Frontal cortex (tissue), 4 donors: ENCODE data around the gene EDEM2. TPM values are rescaled to one million over a fixed set of nuclear protein-coding genes. Genes with fewer than 3 reads are reported as not detected.
A peak's percentile ranks its signal among the peaks of the same experiment; 100 is the strongest.
"Not testable (repeated sequence)": the region's sequence is repeated elsewhere in the genome, so short reads cannot be mapped to it uniquely, and the experiment has no call there.

ENCODE experiments used
- DNase-seq, 2 donors: peaks; one replicate each; pipeline ENCODE4 v3.0.0; 2012; ENCODE audit warnings: low spot score in 2 of 2
- FAIRE-seq: peaks from 2 replicates; lab custom pipeline; 2012; peaks lifted over from hg19 to GRCh38; lab: Jason Lieb, UNC
- total RNA-seq: library from RNA; depleted of rRNA; stranded (reverse); fragments of >200 nt; gene quantifications from one replicate; pipeline ENCODE4 v1.2.3, GENCODE V29; 2014
- donor health status: control.
- donor health status: control.
- donor health status: control.

The EDEM2 gene
- 11.0 TPM for total RNA-seq

DNA sequence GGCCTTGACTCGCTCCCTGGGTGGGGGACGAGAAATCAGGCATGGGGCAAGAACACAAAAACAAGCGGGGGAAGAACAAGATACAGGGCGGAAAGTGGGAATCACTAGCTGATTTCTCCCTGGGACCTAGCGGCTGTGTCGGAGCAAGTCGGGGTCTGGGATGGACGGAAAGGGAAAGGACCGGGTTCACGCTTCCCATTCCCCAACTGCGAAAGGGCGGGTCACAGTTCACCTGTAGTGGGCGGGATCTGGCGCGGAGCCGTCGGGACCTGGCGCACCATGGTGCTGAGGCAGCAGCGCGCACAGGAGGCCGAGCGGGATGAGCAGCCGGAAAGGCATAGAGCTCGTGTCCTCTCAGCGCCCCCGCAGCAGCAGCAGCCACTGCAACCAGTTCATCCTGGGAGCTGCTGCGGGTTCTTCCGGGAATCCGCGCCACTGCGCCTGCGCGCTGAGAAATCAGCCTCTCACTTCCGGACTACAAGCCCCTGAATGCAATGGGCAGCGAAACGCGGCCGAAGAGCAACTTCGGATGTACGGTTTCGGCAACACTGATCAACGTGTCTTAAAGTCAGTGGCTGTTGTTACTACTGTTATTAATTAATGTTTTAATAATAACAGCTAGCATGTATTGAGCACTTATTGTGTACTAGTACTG, at the start of gene EDEM2:
Gene EDEM2, minus strand, starts transcription at position 417 of the 655 bp plus-strand sequence. Its CDS starts 78 bp downstream, at position 339.
- FAIRE-seq (no peak), DNase-seq (peak; percentile 84 to 94)

GRCh38 chr20:35196313-35196712, 49.2 kb upstream of the EDEM2 start:
- no peak for DNase-seq
- FAIRE-seq: no peak

GRCh38 chr20:35193031-35193791, 46.1 kb upstream of the EDEM2 start:
- not testable (repeated sequence) for DNase-seq, FAIRE-seq

DNA sequence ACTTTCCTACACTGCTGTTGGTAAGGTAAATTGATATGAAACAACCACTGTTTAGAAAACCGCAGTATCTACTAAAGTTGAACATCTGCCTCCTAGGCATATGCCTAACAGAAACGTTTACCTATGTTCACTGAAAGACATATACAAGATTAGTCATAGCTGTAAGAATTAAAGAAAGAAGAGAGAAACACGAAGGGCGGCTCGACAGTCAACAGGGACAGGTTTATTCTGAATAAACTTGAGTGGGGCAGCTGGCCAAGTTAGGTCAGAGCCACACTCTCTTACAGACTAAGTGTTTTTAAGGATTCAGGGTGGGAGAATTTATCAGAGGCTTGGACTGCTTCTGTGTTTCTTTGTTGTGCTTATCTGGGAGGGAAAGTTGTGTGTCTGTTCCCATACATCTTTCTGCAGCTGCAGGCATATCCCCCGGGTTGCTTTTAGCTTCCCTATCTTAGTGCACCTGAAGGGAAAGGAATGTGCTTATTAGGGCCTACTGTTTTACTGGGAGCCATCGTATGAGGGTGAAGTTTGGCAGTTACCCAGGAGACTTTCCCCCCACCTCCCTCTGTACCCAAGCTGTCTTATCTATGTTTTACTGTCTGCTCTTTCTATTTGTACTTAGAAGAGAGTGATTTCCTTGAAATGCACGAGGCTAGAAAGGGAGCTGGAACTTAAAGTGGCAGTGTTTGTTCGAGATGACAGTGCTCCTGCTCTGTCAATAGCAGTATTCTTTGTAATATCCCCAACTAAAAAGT, 45.2 kb upstream of the EDEM2 start:
- no peak for FAIRE-seq

DNA sequence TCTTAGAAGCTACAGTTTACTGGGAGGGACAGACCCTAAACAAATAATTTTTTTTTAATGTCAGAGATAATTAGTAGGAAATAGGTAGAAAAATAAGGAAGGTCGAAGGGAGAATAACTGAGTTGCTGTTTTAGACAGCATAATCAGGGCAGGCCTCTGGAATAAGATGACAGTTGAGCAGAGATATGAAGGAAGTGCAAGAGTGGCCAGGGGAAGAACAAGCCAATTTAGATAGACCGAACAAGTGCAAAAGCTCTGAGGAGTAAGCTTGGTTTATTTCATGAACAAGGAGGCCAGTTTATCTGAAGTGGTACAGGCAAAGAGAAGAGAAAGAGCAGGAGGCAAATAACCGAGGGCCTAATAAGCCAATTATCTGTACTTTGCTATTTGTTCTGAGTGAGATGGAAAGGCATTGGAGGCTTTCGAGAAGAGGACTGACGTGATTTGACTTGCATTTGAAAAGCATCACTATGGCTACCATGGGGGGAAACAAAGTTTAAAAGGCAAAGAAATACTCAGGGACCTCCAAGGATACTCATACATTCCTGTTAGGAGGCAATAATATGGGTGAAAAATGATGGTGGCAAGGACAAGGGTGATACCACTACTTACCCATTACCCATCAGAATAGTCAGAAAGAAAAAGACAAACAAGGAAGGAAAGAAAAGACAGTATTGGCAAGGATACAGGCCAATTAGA, 44.4 kb upstream of the EDEM2 start:
- no peak for DNase-seq

More for the DNA sequence above, 45.2 kb upstream of the EDEM2 start:
- no peak for DNase-seq

GRCh38 chr20:35190556-35190955, 43.4 kb upstream of the EDEM2 start:
- DNase-seq (no peak), FAIRE-seq (no peak)

More for the DNA sequence above, 44.4 kb upstream of the EDEM2 start:
- FAIRE-seq: no peak

GRCh38 chr20:35189223-35189622, 42.1 kb upstream of the EDEM2 start:
- FAIRE-seq, DNase-seq: not testable (repeated sequence)

DNA sequence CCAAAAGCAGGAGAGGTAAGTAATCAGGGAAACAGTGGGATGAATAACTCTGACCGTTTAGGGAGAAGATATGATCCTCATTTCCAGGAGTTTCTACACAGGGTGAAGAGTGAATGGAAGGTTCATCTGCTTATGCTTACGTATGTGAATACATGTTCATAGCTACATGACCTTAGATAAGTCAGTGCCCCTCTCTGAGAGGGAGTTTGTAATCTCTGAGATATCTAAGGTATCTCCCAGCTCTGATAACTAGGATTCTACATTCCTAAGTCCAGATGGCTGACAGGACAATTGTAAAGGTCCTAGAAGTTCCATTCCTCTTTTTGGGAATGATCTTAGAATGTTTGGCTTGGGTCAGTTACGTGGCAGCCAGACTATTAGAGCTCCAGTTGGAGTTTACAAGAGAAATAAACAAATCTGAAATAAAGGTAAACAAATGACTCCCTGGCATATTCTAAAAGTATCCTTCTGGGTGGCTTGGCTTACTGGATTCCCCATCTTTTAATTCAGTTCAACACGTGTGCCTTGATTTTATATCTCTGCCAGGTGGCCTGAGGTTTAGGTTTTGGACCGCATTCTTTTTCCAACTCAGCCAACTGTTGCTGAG, 40.6 kb upstream of the EDEM2 start:
- no peak for FAIRE-seq
- DNase-seq: no peak

- FAIRE-seq, DNase-seq: not testable (repeated sequence)
These were observed 39.7 kb upstream of the EDEM2 start for GRCh38 chr20:35186691-35187289.

DNA sequence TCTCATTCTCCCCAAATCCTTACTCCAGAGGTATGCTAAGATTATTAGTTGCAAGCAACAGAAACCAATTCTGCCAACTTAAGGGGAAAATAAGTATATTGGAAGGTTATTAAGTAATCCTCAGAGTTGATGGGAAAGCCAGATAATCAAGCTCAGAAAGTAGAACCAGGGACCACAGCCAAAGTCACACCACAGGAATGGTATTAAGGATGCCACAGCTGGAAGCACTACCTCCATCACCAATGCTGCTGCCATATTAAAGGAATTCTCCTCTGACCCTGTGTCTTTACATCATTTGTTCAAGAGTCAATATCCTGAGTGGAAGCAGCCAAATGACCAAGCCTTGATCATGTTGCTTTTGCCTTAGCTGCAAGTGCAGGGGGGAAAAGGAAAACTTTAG, 34.6 kb upstream of the EDEM2 start:
- no peak for FAIRE-seq

DNA sequence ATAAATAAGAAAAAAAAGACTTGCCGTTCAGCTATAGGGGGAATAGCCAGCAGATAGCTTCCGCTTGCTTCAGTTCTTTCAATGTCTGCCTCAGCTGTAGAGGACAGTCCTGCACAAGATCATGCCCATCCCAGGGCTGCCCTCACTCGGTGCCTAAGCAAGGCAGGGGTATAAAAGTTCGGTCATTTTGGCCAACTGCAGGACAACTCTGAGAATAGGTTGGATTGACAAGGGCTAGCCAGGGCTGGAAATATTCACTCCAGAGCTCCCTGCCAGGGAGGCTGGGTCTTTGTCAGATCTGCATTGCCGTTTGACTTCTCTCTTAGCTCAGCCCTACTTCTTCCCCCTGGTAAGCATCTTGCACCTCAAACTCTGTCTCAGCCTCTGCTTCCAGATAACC, 33.1 kb upstream of the EDEM2 start:
- DNase-seq (no peak), FAIRE-seq (no peak)

More for the DNA sequence above, 34.6 kb upstream of the EDEM2 start:
- no peak for DNase-seq

DNA sequence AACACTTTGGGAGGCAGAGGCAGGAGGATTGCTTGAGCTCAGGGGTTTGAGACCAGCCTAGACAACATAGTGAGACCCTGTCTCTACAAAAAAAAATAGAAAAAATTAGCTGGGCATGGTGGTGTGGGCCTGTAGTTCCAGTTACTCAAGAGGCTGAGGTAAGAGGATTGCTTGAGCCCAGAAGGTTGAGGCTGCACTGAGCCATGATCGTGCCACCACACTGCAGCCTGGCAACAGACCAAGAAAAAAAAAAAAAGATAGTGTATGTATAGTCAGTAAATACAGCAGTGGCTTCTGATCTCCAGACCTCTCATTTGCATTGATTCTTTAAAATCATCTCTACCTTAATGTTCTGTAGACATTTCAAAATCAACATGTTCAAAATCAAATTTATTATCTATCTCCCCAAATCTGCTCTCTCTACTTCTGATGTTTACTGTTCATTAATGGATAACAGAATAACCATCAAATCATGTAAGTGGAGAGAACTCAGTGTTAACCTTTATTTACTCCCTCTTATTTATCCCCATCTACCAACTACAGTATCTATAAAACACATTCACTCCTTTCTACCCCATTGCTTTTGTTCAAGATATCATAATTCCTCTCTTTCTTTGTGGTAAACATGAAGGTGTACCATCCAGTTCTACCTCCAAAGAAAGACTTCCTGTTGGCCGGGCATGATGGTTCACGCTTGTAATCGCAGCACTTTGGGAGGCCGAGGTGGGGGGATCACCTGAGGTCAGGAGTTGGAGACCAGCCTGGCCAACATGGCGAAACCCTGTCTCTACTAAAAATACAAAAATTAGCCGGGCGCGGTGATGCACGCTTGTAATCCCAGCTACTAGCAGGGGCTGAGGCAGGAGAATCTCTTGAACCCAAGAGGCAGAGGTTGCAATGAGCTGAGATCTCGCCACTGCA, 32.4 kb upstream of the EDEM2 start:
- FAIRE-seq: no peak
- no peak for DNase-seq

GRCh38 chr20:35176132-35176531, 29.0 kb upstream of the EDEM2 start:
- DNase-seq (no peak), FAIRE-seq (no peak)

DNA sequence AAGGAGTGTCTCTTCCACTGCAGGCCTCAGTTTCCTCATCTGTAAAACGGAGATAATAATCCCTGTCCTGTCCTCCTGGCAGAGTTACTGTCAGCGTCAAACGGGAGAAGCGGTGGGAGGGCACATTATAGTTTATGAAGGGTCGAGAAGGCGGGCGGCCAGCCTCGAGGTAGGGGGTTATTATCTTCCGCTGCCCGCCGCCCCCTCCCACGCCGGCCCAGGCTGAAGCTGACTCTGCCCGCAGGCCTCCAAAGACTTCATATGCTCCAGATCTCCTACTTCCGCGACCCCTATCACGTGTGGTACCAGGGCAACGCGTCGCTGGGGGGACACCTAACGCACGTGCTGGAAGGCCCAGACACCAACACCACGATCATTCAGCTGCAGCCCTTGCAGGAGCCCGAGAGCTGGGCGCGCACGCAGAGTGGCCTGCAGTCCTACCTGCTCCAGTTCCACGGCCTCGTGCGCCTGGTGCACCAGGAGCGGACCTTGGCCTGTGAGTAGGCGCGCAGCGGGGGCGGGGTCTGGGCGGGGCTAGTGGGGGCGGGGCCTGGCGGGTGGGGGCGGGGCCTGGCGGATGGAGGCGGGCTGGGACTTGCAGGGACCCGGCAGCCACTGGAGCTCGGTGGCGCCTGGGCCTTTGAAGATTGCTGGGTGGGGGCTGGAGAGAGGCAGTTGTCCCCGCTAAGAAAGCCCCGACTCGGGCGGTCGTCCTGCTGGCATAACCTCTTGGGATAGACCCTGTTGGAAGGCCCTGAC, 27.5 kb upstream of the EDEM2 start:
- peak in 1 of 2 donors; percentile 65 for DNase-seq
- FAIRE-seq: no peak

DNA sequence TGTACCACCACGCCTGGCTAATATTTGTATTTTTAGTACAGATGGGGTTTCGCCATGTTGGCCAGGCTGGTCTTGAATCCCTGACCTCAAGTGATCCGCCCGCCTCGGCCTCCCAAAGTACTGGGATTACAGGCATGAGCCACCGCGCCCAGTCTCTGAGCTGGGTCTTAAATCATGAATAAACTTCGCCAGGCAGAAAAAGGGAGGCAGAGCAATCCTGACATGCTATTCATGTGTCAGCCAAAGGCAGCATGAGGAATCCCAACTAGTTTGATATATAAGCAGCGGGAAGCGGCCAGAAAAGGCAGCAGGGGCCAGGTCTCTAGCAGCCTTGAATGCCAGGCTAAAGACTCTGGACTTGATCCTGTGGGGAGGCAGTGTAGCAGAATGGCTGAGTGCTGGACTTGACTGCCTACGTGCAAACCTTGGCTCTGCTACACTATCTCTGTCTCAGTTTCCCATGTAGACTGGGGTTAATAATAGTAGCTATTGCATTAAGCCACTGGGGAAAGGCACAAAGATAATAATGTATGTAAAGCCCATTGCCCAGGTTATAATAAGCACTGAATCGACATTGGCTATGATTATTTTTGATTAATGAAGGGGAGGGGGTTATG, 26.5 kb upstream of the EDEM2 start:
- FAIRE-seq: no peak
- no peak for DNase-seq

DNA sequence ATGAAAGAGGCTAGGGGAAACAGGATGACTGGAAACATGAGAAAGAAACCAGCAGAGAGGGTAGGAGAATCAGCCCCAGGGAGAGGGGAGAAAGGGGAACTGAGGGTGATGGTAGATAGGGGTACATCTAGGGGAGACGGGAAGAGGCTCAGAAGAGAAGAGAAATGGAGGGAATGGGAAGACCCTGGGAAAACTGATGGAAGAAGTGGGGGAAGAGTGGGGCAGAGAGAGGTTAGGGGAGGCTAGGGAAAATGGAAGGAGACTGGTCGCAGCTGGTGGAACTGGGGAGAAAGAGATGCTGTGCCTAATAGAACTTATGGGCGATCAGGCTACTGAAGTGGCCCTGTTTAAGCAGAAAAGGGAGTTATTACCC, 25.3 kb upstream of the EDEM2 start:
- no peak for FAIRE-seq
- DNase-seq: no peak
